ENCODE results near the gene PPIF.

- TF ChIP-seq CSRNP3 (CRISPR knock-in tag; IDR thresholded peaks at IDR 0.05) (no peak), ISL1 (CRISPR knock-in tag; IDR thresholded peaks at IDR 0.05) (no peak), RARB (CRISPR knock-in tag; IDR thresholded peaks at IDR 0.05) (no peak), ARNTL (CRISPR knock-in tag; IDR thresholded peaks at IDR 0.05; ENCODE audit: borderline replicate concordance, low read depth) (no peak)
Measured at GRCh38 chr10:79319115-79319771, 28.0 kb upstream of the PPIF start.
